ENCODE results near the gene STAG1.
"Not testable (repeated sequence)": the region's sequence is repeated elsewhere in the genome, so short reads cannot be mapped to it uniquely, and the experiment has no call there.

STAG1 gene

GRCh38 chr3:136380530-136380929, 371.6 kb downstream of the STAG1 start:
- no peak overlapping the region for H3K18ac ChIP-seq (ENCODE audit: low read length)
- no peak overlapping the region for H4K8ac ChIP-seq (ENCODE audit: low read depth, low read length)
- no peak overlapping the region for H2AFZ ChIP-seq (ENCODE audit: insufficient read depth, low read length, poor library complexity)
- H4K12ac ChIP-seq (ENCODE audit: low read depth, low read length): no peak overlapping the region
- H3K27me3 ChIP-seq (ENCODE audit: insufficient read depth, low read length): no peaks in the 10 kb centered on the region
- no peak overlapping the region for H2AK5ac ChIP-seq (ENCODE audit: low read length)
- H3K4ac ChIP-seq (ENCODE audit: low read depth, low read length): no peak overlapping the region
- H2BK12ac ChIP-seq (ENCODE audit: low read length): no peak overlapping the region
- no peaks in the 10 kb centered on the region for H3K4me1 ChIP-seq (ENCODE audit: control insufficient read depth in 1 of 2, insufficient read depth in 2 of 2, low read length in 2 of 2)
- no peaks in the 10 kb centered on the region for H3K79me2 ChIP-seq (ENCODE audit: control insufficient read depth, insufficient read depth, low read length, poor library complexity)
- H3K27ac ChIP-seq (ENCODE audit: low read depth, low read length): no peak overlapping the region
- H3K14ac ChIP-seq (ENCODE audit: low read length): no peak overlapping the region
- no peaks in the 10 kb centered on the region for H3K9me3 ChIP-seq (ENCODE audit: insufficient read depth, low read depth, low read length)
- no peak overlapping the region for H3K23ac ChIP-seq (ENCODE audit: low read length)
- H3K79me1 ChIP-seq (ENCODE audit: low read length): no peaks in the 10 kb centered on the region
- H3K9ac ChIP-seq (ENCODE audit: low read length): no peak overlapping the region
- H2BK5ac ChIP-seq (ENCODE audit: low read depth, low read length, poor library complexity): no peak overlapping the region
- H3K4me2 ChIP-seq (ENCODE audit: low read length): no peak overlapping the region
- DNase-seq: no peak
- H4K91ac ChIP-seq (ENCODE audit: low read depth, low read length): no peak overlapping the region
- H3K36me3 ChIP-seq (ENCODE audit: control insufficient read depth in 1 of 2, insufficient read depth in 2 of 2, low read length in 2 of 2): no peaks in the 10 kb centered on the region
- no CpG with 5 or more reads among the region's 6 CpGs for WGBS (ENCODE audit: extremely low coverage, insufficient coverage, insufficient read length)
- no peak overlapping the region for H3K4me3 ChIP-seq (ENCODE audit: low read depth, low read length)
- H2BK120ac ChIP-seq (ENCODE audit: insufficient read depth, low read length, poor library complexity): no peak overlapping the region

GRCh38 chr3:136378011-136378410, 374.2 kb downstream of the STAG1 start:
- Histone ChIP-seq H3K18ac (ENCODE audit: low read length) (no peak overlapping the region), H2BK5ac (ENCODE audit: low read depth, low read length, poor library complexity) (no peak overlapping the region), H3K23ac (ENCODE audit: low read length) (no peak overlapping the region), H3K4me3 (ENCODE audit: low read depth, low read length) (no peak overlapping the region), H2BK120ac (ENCODE audit: insufficient read depth, low read length, poor library complexity) (no peak overlapping the region), H3K36me3 (ENCODE audit: control insufficient read depth in 1 of 2, insufficient read depth in 2 of 2, low read length in 2 of 2) (no peaks in the 10 kb centered on the region), H3K4me1 (ENCODE audit: control insufficient read depth in 1 of 2, insufficient read depth in 2 of 2, low read length in 2 of 2) (no peaks in the 10 kb centered on the region), H2BK12ac (ENCODE audit: low read length) (no peak overlapping the region), H3K79me2 (ENCODE audit: control insufficient read depth, insufficient read depth, low read length, poor library complexity) (no peaks in the 10 kb centered on the region), H2AK5ac (ENCODE audit: low read length) (no peak overlapping the region), H3K9ac (ENCODE audit: low read length) (no peak overlapping the region), H3K27me3 (ENCODE audit: insufficient read depth, low read length) (no peaks in the 10 kb centered on the region), H4K12ac (ENCODE audit: low read depth, low read length) (no peak overlapping the region), H3K4me2 (ENCODE audit: low read length) (no peak overlapping the region), H4K91ac (ENCODE audit: low read depth, low read length) (no peak overlapping the region), H4K8ac (ENCODE audit: low read depth, low read length) (no peak overlapping the region), H3K9me3 (ENCODE audit: insufficient read depth, low read depth, low read length) (no peaks in the 10 kb centered on the region), H3K79me1 (ENCODE audit: low read length) (no peaks in the 10 kb centered on the region), H3K14ac (ENCODE audit: low read length) (no peak overlapping the region), H3K27ac (ENCODE audit: low read depth, low read length) (no peak overlapping the region), H2AFZ (ENCODE audit: insufficient read depth, low read length, poor library complexity) (no peak overlapping the region), H3K4ac (ENCODE audit: low read depth, low read length) (no peak overlapping the region)
- no CpG with 5 or more reads among the region's 1 CpG for WGBS (ENCODE audit: extremely low coverage, insufficient coverage, insufficient read length)
- DNase-seq: no peak

- DNase-seq: no peak
- Histone ChIP-seq H2AK5ac (ENCODE audit: low read length) (no peak overlapping the region), H3K18ac (ENCODE audit: low read length) (no peak overlapping the region)
These were observed 374.7 kb downstream of the STAG1 start for GRCh38 chr3:136377508-136377907.

GRCh38 chr3:136375800-136376199, 376.4 kb downstream of the STAG1 start:
- H3K23ac ChIP-seq (ENCODE audit: low read length); H2BK5ac ChIP-seq (ENCODE audit: low read depth, low read length, poor library complexity); DNase-seq; H3K27ac ChIP-seq (ENCODE audit: low read depth, low read length); H3K36me3 ChIP-seq (ENCODE audit: control insufficient read depth in 1 of 2, insufficient read depth in 2 of 2, low read length in 2 of 2); H3K4me3 ChIP-seq (ENCODE audit: low read depth, low read length); H4K91ac ChIP-seq (ENCODE audit: low read depth, low read length); H2AFZ ChIP-seq (ENCODE audit: insufficient read depth, low read length, poor library complexity); H3K4me1 ChIP-seq (ENCODE audit: control insufficient read depth in 1 of 2, insufficient read depth in 2 of 2, low read length in 2 of 2); H3K79me2 ChIP-seq (ENCODE audit: control insufficient read depth, insufficient read depth, low read length, poor library complexity); H3K27me3 ChIP-seq (ENCODE audit: insufficient read depth, low read length); H2AK5ac ChIP-seq (ENCODE audit: low read length); H3K4me2 ChIP-seq (ENCODE audit: low read length); H3K9me3 ChIP-seq (ENCODE audit: insufficient read depth, low read depth, low read length); H3K9ac ChIP-seq (ENCODE audit: low read length); H4K8ac ChIP-seq (ENCODE audit: low read depth, low read length); H3K14ac ChIP-seq (ENCODE audit: low read length); H4K12ac ChIP-seq (ENCODE audit: low read depth, low read length); H3K4ac ChIP-seq (ENCODE audit: low read depth, low read length); H3K79me1 ChIP-seq (ENCODE audit: low read length); H3K18ac ChIP-seq (ENCODE audit: low read length); H2BK120ac ChIP-seq (ENCODE audit: insufficient read depth, low read length, poor library complexity); H2BK12ac ChIP-seq (ENCODE audit: low read length): not testable (repeated sequence)
- WGBS (ENCODE audit: extremely low coverage, insufficient coverage, insufficient read length): no CpG with 5 or more reads among the region's 5 CpGs

More at GRCh38 chr3:136377508-136377907, 374.7 kb downstream of the STAG1 start:
- no CpG with 5 or more reads among the region's 2 CpGs for WGBS (ENCODE audit: extremely low coverage, insufficient coverage, insufficient read length)
- H2BK12ac ChIP-seq (ENCODE audit: low read length): no peak overlapping the region
- no peaks in the 10 kb centered on the region for H3K9me3 ChIP-seq (ENCODE audit: insufficient read depth, low read depth, low read length)
- no peak overlapping the region for H2BK120ac ChIP-seq (ENCODE audit: insufficient read depth, low read length, poor library complexity)
- H3K4me3 ChIP-seq (ENCODE audit: low read depth, low read length): no peak overlapping the region
- no peak overlapping the region for H2BK5ac ChIP-seq (ENCODE audit: low read depth, low read length, poor library complexity)
- H3K79me2 ChIP-seq (ENCODE audit: control insufficient read depth, insufficient read depth, low read length, poor library complexity): no peaks in the 10 kb centered on the region
- H4K12ac ChIP-seq (ENCODE audit: low read depth, low read length): no peak overlapping the region
- H3K27me3 ChIP-seq (ENCODE audit: insufficient read depth, low read length): no peaks in the 10 kb centered on the region
- H3K23ac ChIP-seq (ENCODE audit: low read length): no peak overlapping the region
- H3K36me3 ChIP-seq (ENCODE audit: control insufficient read depth in 1 of 2, insufficient read depth in 2 of 2, low read length in 2 of 2): no peaks in the 10 kb centered on the region
- H3K14ac ChIP-seq (ENCODE audit: low read length): no peak overlapping the region
- H3K79me1 ChIP-seq (ENCODE audit: low read length): no peaks in the 10 kb centered on the region
- H3K4me1 ChIP-seq (ENCODE audit: control insufficient read depth in 1 of 2, insufficient read depth in 2 of 2, low read length in 2 of 2): no peaks in the 10 kb centered on the region
- H3K9ac ChIP-seq (ENCODE audit: low read length): no peak overlapping the region
- H3K27ac ChIP-seq (ENCODE audit: low read depth, low read length): no peak overlapping the region
- no peak overlapping the region for H4K91ac ChIP-seq (ENCODE audit: low read depth, low read length)
- no peak overlapping the region for H3K4me2 ChIP-seq (ENCODE audit: low read length)
- H3K4ac ChIP-seq (ENCODE audit: low read depth, low read length): no peak overlapping the region
- H4K8ac ChIP-seq (ENCODE audit: low read depth, low read length): no peak overlapping the region
- H2AFZ ChIP-seq (ENCODE audit: insufficient read depth, low read length, poor library complexity): no peak overlapping the region

Data from trophoblast cell (in vitro differentiated cells and primary cell).